HG02938 (cell line): ENCODE results near the gene MACROD2.
A peak's percentile ranks its signal among the peaks of the same experiment; 100 is the strongest.
"Not testable (repeated sequence)": the region's sequence is repeated elsewhere in the genome, so short reads cannot be mapped to it uniquely, and the experiment has no call there.

Experiments
- ATAC-seq: cut with Tn5 transposase; IDR thresholded peaks from one replicate; pipeline ENCODE4 v1.9.1; 2021; ENCODE audit warnings: mild to moderate bottlenecking, moderate library complexity; ENCODE audit not compliant: unreplicated experiment

MACROD2 gene

DNA sequence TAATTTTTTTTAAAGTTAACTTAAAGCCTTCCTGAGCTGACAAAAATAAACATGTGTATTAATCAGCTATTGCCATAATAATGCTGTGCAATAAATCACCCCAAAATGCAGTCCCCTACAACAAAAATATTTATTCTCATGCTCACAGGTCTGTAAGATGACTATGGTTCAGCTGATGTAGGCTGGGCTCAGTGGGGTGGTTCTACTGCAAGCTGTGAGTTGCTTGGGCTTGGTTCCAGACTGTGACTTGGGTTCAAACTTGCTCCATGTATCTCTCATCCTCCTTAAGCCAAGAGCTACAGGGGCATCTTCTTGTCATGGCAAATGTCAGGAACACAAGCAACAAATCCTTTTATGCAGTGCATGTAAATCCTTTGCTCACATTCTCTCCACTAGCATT is 1933.6 kb downstream of the MACROD2 start:
- ATAC-seq, result no peak

DNA sequence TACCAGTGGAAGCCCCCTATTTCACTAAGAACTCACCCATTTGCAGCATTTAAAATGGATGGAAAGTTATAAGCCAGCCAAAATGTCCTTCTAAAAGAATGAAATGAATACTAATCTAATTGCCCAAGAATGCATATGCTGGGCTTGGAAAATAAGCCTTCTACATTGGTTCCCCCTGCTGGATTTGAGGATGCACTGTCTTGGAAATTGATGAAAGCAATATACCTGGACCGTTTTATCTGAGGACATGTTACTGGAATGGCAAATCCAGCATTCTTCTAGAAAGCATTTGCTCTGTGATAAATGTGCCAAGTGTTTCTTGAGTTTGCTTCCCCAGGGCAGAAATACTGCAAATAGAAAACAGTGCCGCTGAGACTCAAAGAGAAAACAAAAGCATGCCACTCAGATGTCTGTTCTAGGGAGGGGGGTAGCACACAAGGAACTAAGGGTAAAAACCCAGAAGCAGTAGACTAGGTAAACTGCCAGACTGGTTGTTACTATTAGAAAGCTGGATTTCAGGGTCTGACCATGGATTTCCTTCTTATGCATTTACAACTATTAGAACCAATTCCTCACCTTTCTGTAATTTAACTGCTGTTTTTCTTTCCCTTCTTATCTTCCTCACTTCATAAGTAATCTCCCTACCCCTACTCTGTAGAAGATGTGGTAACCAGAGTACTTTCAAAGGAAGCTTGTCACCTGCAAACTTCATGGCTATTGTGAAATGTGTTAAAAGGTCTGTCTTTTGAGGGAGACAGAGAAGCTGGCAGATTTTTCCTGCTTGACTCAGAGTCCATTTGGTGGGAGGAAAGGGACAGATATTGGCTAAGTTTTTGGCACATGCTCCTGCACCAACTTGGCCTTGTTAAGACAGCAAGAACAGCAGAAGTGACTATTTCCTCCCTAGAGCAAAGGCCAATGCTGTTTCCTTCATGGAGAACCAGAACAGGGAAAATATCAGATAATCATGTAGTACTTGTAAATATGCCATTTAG is 1935.3 kb downstream of the MACROD2 start:
- no peak for ATAC-seq

DNA sequence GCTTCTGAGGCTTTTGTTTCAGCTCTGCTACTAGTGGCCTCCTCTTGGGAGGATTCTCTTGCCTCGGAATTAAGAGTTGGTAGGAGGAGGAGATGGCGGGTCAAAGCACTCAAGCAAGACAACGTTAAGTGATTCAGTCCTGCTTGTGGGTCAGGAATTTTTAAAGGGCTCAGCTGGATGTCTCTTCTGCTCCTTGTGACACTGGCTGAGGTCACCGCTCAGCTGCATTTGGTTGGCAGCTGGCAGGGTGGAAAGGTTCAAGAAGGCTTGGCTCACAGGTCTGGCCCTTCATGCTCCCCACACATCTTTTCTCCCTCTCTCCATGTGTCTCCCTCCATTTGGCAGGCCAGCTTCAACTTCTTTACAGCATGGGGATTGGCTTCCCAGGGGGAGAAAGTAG is 1936.6 kb downstream of the MACROD2 start:
- ATAC-seq, result no peak

DNA sequence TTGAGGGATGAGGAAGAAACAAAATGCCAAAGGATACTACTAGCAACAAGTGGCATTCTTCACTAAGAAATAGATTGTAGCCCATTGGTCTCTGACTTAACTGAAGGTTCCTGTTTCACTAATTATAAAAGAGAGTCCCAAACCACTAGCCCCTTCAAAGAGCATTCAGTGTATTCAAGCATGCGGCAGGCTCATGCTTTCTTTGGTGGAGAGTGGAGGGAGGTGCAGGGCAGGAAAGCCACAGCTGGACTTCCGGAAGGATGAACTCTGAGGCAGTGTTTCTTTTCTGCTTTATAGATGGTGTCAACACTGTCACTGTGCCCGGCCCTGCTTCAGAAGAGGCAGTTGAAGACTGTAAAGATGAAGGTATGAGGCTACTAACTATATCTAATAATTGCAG is 1941.9 kb downstream of the MACROD2 start:
- ATAC-seq, result peak; percentile 74

DNA sequence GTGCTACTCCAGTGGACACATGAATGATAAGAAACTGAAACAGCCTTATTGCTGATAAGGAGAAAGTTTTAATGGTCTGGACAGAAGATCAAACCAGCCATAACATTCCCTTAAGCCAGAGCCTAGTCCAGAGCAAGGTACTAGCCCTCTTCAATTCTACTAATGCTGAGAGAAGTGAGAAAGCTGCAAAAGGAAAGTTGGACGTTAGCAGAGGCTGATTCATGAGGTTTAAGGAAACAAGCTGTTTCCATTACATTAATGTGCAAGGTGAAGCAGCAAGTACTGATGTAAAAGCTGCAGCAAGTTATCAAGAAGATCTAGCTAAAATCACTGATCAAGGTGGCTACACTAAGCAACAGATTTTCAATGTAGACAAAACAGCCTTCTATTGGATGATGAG is 1943.5 kb downstream of the MACROD2 start:
- ATAC-seq, result no peak

DNA sequence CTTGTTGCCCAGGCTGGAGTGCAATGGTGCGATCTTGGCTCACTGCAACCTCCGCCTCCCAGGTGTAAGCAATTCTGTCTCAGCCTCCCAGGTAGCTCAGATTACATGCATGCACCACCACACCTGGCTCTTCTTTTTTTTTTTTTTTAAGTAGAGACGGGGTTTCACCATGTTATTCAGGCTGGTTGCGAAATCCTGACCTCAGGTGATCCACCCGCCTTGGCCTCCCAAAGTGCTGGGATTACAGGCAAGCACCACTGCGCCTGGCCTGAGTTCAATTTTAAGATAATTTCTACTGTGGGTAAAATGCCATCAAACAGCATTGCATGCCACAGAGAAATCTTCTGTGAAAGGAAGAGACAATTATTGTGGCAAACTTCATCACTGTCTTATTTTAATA is 1944.8 kb downstream of the MACROD2 start:
- ATAC-seq, result no peak

DNA sequence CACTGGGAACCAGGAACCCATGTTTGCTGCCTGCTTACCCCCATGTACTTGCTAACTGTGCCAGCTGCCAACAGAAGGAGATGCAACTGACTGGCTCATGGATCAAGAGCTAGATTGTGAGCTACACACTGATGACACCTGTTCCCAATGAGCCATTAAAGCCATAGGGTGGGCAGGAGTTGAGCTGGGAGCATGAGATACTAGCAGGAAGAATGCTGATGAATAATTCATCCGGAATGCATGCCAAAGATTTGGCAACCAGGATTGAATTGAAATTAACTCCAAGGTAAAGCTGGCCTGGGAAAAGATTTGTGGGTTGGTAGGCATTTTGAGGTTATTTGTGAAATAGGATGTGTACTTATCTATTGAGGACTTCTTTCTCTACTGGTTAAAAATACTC is 1946.8 kb downstream of the MACROD2 start:
- no peak for ATAC-seq

DNA sequence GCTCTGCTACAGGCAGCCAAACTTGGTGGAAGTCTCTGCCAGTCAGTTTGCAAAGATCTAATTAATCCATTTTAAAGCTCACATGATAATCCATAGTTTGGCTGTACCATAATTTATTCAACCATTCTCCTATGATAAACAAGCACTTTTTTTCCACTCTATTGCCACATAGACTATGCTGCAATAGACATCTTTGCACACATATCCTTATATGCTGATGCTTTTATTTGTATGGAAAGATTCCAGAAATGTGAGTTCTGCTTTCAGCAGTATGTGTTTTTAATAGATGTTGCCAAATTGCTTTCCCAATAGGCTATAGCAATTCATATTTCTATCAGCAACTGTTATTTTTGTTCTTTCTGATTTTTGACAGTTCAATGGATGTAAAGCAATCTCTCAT is 1950.0 kb downstream of the MACROD2 start:
- ATAC-seq, result no peak

DNA sequence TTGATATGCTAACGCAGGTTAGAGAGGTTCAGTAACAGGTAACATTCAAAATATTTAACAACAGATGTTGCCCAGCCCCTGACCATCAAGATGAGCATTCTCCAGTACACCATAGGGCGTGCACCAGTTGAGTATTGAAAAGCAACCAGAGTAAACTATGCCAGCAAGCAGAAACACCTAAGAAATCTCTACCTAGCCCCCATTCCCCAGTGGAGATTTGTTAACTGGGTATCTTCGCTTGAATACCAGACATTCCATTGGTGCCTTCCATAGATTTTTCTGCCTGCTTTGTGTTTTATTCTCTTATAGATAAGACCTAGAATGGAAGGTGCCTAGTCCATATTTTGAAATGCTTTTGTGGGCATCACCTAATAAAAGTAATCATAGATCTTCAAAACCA is 1954.1 kb downstream of the MACROD2 start:
- ATAC-seq, result no peak

DNA sequence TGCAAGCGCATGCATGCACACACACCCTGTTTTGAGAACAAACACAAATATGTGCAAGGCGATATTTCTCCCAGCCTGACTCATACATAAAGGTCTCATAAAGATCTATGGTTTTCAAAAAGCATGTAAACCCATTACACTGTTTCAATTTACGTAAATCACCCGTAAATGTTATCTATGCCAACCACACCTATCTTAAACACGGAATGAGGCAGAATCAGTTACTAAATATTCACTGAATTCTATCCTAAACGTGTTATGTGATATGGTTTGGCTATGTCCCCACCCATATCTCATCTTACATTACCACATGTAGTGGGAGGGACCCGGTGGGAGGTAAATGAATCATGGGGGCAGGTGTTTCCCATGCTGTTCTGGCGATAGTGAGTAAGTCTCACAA is 1956.3 kb downstream of the MACROD2 start:
- ATAC-seq, result no peak

DNA sequence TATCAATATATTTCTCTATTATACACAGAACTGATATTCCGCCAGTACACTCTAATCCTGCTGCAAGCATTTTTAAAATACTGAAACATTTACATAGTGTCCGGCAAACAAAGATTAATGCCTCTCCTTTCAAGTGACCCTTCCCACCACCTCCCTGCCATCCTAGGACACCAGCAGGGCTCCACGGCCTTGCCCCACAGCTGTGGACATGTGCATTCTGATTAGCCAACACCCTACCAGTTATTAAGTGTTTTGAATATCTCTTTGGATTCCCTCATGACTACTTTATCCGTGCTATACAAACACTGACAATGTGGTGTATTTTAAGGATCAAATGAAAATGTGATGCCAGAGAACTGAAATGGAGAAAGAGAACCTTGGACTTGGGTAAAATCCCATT is 1962.8 kb downstream of the MACROD2 start:
- no peak for ATAC-seq

DNA sequence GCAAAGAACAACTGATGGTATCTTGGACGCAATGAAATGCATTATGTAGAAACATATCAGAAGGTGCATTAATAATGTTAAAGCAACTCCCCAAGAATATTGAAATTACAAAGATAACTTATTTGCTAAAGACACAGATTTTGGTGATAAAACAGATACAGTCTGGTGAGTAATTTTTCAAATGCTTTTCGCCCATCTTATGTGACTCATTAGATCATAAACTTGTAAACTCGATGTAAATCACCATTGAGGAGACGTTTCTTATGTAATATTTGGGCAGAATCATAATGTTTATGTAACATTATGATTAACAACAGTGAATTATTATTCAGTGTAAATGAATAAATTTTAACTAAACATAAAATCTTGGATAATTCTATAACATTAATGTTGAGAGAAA is 1969.8 kb downstream of the MACROD2 start:
- no peak for ATAC-seq

DNA sequence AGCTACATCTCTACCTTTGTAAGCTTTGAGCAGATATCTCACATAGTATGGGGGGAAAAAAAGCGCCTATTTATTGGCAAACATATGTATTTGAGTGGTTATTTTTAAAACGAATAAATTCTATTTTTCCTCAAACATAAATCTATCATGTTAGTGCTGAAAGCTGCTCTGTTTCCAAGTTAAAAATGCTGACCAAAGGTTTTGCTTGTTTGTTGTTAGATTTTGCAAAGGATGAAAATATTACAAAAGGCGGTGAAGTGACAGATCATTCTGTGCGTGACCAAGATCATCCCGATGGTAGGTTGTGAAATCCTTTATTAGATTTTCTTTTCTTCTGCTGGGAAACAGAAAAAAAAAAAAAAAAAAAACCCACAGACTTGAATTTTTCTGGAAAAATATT is 1972.0 kb downstream of the MACROD2 start:
- ATAC-seq, result no peak

DNA sequence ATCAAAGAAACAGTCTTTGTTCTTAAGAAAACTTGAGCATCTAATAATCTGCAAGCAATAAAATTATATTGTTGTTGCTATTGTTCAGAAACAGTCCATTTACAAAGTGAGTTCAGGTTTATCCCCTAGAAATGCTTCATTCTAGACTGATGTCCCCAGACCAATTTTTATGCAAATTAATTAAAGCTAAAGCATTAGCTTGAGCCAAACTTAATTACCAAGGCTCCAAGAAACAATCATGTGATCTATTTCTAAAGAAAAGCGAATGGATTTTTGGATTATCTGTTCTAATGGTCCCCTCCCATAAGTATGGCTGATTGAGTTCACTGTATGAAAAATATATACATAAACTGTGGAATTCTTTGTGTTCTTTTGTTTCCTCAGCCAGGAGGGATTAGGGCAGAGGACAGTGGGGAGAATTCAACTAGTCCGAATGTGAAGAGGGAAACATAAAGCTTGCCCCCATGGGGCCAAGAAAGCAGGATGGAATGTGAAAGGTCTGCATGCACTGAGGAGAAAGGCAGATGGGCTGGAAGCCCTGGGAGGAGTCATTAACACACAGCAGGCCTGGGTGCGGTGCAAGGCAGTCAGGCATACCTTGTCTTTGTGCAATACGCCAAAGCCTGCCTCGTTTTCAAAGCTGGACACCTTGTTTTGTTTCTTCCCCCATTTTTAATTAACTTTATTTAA is 1980.9 kb downstream of the MACROD2 start:
- ATAC-seq, result no peak

DNA sequence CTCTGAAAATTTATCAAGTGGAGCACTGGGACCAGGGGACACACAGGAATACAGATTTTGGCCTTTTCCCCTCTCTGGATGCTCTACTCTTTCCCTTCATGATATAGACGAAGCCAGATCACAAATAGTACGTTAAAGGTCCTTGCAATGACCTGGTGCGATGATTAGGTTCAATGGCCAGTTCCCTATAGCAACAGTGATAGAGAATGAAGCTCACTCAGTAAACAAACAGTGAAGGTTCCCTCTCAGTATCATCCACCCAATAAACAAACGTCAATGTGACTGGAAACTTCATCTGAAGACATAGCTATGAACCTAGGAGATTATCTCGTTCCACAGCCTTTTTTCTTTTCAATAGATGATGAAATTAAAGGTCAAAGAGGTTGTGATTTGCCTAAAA is 1981.7 kb downstream of the MACROD2 start:
- no peak for ATAC-seq

DNA sequence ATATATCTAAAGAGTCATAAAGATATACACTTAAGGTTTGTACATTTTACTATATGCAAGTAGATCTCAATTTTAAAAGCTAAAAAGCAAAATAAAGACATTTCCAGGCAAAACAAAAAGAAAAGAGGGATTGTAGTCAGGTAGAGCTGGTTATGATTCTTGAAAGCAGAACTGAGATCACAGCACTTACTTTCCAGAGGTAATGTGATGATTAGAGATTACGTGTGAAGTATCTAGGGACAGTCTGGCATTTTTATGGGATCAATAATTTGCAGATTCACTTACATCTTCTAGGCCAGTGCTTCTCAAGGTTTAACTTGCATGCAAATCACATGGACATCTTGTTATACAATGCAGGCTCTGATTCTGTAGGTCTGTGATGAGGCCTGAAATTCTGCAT is 1982.4 kb downstream of the MACROD2 start:
- no peak for ATAC-seq

DNA sequence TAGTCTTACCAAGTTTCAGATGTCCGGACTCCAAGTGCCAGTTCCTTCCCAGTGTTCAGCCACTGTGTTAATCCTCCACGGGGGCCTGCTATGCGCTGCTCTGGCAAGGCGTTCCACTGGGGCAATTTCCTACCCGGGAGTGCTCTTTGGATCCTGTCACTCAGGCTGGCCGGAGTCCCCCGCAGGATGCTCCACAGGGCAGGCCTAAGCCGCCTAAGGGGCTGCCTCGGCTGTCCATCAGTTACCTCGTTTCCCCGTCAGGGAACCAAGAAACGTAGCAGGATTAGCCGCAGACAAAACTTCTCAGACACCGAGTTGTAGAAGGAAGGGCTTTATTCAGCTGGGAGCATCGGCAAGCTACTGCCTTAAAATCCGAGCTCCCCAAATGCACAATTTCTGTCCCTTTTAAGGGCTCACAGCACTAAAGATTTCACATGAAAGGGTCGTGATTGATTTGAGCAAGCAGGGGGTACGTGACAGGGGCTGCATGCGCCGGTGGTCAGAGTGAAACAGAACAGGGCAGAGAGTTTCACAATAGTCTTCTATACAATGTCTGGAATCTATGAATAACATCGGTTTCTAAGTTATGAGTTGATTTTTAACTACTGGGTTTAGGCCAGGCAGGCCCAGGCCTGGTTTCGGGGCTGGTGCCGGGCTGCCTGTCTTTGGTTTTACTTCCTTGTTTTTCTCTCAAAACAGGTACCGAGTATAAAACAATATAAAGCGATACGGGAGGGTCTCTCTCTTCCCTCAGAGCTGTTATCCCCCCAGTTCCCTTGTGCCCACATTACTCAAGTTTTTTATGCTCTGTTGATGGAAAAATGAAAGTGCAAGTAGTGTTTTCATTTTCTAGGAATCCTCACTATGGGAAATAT is 1990.4 kb downstream of the MACROD2 start:
- ATAC-seq, result not testable (repeated sequence)

DNA sequence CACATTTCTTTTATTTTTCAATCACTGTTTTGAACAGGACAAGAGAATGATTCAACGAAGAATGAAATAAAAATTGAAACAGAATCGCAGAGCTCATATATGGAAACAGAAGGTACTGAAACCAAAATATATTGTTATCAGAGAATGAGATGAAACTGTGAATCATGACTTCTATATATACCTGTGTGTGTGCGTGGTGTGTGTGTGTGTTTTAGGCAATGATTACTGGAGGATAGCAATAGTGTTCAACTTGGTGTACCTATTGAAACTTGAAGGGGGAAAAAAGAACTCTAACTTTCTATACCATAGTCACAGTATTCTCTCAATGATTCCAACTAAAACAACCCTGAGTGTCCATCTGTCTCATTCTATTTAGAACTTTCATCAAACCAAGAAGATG is 1991.4 kb downstream of the MACROD2 start:
- peak; percentile 97 for ATAC-seq

DNA sequence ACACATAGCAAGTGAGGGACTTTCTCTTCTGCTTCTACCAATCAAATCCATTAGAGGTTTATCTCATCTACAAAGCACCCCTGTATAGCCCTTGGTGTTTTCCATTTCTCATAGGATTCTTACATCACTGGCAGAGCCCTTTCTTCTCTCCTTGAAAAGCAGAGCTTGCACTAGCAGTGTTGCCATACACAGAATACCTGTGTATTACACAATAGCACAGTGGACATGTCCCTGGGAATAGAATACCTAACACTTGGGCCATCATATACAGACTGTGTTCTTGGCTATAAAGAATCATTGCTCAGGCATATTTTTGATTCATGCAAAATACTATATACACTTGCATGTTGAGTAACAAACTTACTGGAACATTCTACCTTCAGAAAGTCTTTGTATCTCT is 1996.0 kb downstream of the MACROD2 start:
- no peak for ATAC-seq

DNA sequence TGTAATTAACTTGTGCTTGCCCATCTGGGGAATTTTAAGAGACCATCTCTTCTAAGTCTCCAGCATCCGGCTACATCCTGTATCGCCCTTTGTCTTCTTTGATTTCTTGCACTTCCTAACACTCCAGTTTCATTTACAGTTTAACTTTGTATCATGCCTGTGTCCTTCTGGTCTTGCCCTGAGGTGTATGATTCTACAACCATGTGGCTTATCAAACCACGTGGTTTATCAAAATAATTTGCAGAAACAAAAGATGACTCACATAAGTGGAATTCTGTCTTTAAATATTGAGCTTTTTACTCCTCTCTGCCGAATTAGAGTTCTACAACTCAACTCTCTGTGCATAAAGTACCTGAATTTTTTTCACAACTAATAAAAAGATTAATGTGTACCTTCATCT is 1997.2 kb downstream of the MACROD2 start:
- ATAC-seq, result no peak

DNA sequence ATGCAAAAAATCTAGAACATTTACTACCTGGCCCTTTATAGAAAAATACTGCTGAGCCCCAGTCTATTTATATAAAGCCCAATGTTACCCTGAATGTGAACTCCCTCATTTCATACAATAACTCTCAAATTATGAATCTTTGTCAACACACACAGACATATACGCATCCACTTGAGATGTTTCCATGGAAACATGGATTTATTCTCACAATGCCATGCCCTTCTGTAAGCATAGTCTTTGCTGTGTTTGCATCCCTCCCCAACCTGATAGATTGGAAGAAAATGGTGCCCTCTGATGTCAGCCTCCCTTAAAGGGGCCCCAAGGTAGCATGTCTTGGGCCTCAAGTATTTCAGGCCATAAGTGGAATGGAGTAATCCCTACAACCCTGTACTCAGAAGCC is 2004.8 kb downstream of the MACROD2 start:
- no peak for ATAC-seq
